GM12891 (cell line): ENCODE data around the gene ITPR1.

ENCODE experiments used
- POLR2A ChIP-seq: IDR thresholded peaks from 2 replicates; pipeline ENCODE4 v1.6.1; 2011; ENCODE audit warnings: low read depth, low read length, control low read depth
- POLR2AphosphoS5 ChIP-seq: IDR thresholded peaks from 2 replicates; pipeline ENCODE4 v1.6.1; 2011; ENCODE audit warnings: low read depth, low read length, control low read depth
- POU2F2 ChIP-seq: IDR thresholded peaks from 2 replicates; pipeline ENCODE4 v1.6.1; 2011; ENCODE audit warnings: low read depth, mild to moderate bottlenecking, control low read depth, low read length, moderate library complexity
- TAF1 ChIP-seq: IDR thresholded peaks from 2 replicates; pipeline ENCODE4 v1.6.1; 2011; ENCODE audit warnings: low read depth, low read length, control low read depth

- no peak for TF ChIP-seq POLR2AphosphoS5
- TF ChIP-seq TAF1 = no peak
- no peak for TF ChIP-seq POLR2A
- TF ChIP-seq POU2F2 = no peak
Observed at GRCh38 chr3:4835616-4836043, 342.5 kb downstream of the ITPR1 start.
